HG02884 (cell line): Measurements from ENCODE around the gene DOCK3.
"Not testable (repeated sequence)": the region's sequence is repeated elsewhere in the genome, so short reads cannot be mapped to it uniquely, and the experiment has no call there.

ENCODE experiments used
- ATAC-seq: cut with Tn5 transposase; IDR thresholded peaks from one replicate; pipeline ENCODE4 v1.9.1; 2021; ENCODE audit warnings: mild to moderate bottlenecking, moderate library complexity; ENCODE audit not compliant: unreplicated experiment

DOCK3 gene

GRCh38 chr3:51282931-51283330 lies 608.2 kb downstream of the DOCK3 start:
- ATAC-seq, result no peak

- no peak for ATAC-seq
Measured at GRCh38 chr3:51283421-51283820, 608.7 kb downstream of the DOCK3 start.

- peak; percentile 88 for ATAC-seq
Measured at GRCh38 chr3:51295625-51296024, 620.9 kb downstream of the DOCK3 start.

GRCh38 chr3:51297333-51297732 lies 622.6 kb downstream of the DOCK3 start:
- no peak for ATAC-seq

GRCh38 chr3:51304230-51304629 lies 629.5 kb downstream of the DOCK3 start:
- no peak for ATAC-seq

- ATAC-seq, result no peak
Measured at GRCh38 chr3:51306093-51306492, 631.4 kb downstream of the DOCK3 start.

GRCh38 chr3:51307458-51307857 lies 632.7 kb downstream of the DOCK3 start:
- ATAC-seq, result no peak

GRCh38 chr3:51307945-51308607 lies 633.3 kb downstream of the DOCK3 start:
- ATAC-seq, result not testable (repeated sequence)

GRCh38 chr3:51311055-51311454 lies 636.3 kb downstream of the DOCK3 start:
- no peak for ATAC-seq

- ATAC-seq, result no peak
Measured at GRCh38 chr3:51328206-51328605, 653.5 kb downstream of the DOCK3 start.

GRCh38 chr3:51330046-51330445 lies 655.3 kb downstream of the DOCK3 start:
- no peak for ATAC-seq

GRCh38 chr3:51332156-51332555 lies 657.4 kb downstream of the DOCK3 start:
- ATAC-seq, result no peak

GRCh38 chr3:51333021-51333420 lies 658.3 kb downstream of the DOCK3 start:
- no peak for ATAC-seq

GRCh38 chr3:51336261-51336660 lies 661.5 kb downstream of the DOCK3 start:
- no peak for ATAC-seq

- no peak for ATAC-seq
Measured at GRCh38 chr3:51337666-51338065, 662.9 kb downstream of the DOCK3 start.

- ATAC-seq, result no peak
Measured at GRCh38 chr3:51338632-51339031, 663.9 kb downstream of the DOCK3 start.

- ATAC-seq, result no peak
Measured at GRCh38 chr3:51340013-51340829, 665.5 kb downstream of the DOCK3 start.

- no peak for ATAC-seq
Measured at GRCh38 chr3:51340989-51341636, 666.4 kb downstream of the DOCK3 start.

GRCh38 chr3:51343918-51344687 lies 669.4 kb downstream of the DOCK3 start:
- no peak for ATAC-seq

GRCh38 chr3:51350751-51351150 lies 676.0 kb downstream of the DOCK3 start:
- ATAC-seq, result no peak

GRCh38 chr3:51353131-51353530 lies 678.4 kb downstream of the DOCK3 start:
- no peak for ATAC-seq
